OCI-LY3 (cell line): ENCODE results near the gene BRCA2.

Source experiments
- H2AFZ ChIP-seq: fragments of 200-600, 300-600 bp; shearing (Covaris generic); 2 replicates; pipeline ENCODE4 v1.6.0; 2014; ENCODE audit warnings: antibody characterized with exemption, low read depth, low read length
- H3K27ac ChIP-seq: fragments of 200-600, 300-600 bp; sonication (generic); 2 replicates; pipeline ENCODE4 v1.5.1; 2014; ENCODE audit warnings: mild to moderate bottlenecking, low read length, moderate library complexity, mixed read lengths
- H3K27me3 ChIP-seq: fragments of 200-600, 300-600 bp; sonication (generic); 2 replicates; pipeline ENCODE4 v1.6.1; 2014; ENCODE audit warnings: low read depth, low read length, mixed read lengths
- H3K36me3 ChIP-seq: fragments of 200-600, 300-600 bp; sonication (generic); replicated peaks from 2 replicates; pipeline ENCODE3; 2014; ENCODE audit warnings: low read depth, low read length, mixed read lengths
- H3K4me1 ChIP-seq: fragments of 300-600, 200-600 bp; sonication (generic); 2 replicates; pipeline ENCODE4 v1.6.1; 2014; ENCODE audit warnings: low read length, mixed read lengths
- H3K4me2 ChIP-seq: fragments of 200-600, 300-600 bp; sonication (generic); 2 replicates; pipeline ENCODE4 v1.6.1; 2014; ENCODE audit warnings: low read length, mixed read lengths
- H3K4me3 ChIP-seq: fragments of 300-600, 200-600 bp; sonication (generic); 2 replicates; pipeline ENCODE4 v1.5.1; 2014; ENCODE audit warnings: antibody characterized with exemption, mild to moderate bottlenecking, low read length, moderate library complexity
- H3K79me2 ChIP-seq: fragments of 300-600, 200-600 bp; shearing (Covaris generic); 2 replicates; pipeline ENCODE4 v1.6.1; 2014; ENCODE audit warnings: mild to moderate bottlenecking, low read length, mixed read lengths
- H3K9ac ChIP-seq: fragments of 300-600, 200-600 bp; shearing (Covaris generic); 2 replicates; pipeline ENCODE4 v1.6.0; 2014; ENCODE audit warnings: mild to moderate bottlenecking, low read length, moderate library complexity
- H3K9me3 ChIP-seq: fragments of 200-600, 300-600 bp; shearing (Covaris generic); 2 replicates; pipeline ENCODE4 v1.6.1; 2014; ENCODE audit warnings: low read length, mixed read lengths; ENCODE audit not compliant: insufficient read depth
- H4K20me1 ChIP-seq: fragments of 200-600, 300-600 bp; sonication (generic); 2 replicates; pipeline ENCODE4 v1.6.1; 2016; ENCODE audit warnings: low read length, mixed read lengths; ENCODE audit not compliant: insufficient read depth
- EZH2phosphoT487 ChIP-seq: fragments of 200-600 bp; shearing (Covaris generic); IDR thresholded peaks from 2 replicates; pipeline ENCODE4 v1.6.1; 2018; ENCODE audit warnings: antibody characterized with exemption, mixed run types, low read depth
- TF ChIP-seq, protein P1 (sequence below): fragments of 200-600, 300-600 bp; sonication (generic); IDR thresholded peaks from 2 replicates; pipeline ENCODE4 v1.5.1; 2014; ENCODE audit warnings: antibody characterized with exemption, low read length, low read depth

Gene BRCA2

DNA sequence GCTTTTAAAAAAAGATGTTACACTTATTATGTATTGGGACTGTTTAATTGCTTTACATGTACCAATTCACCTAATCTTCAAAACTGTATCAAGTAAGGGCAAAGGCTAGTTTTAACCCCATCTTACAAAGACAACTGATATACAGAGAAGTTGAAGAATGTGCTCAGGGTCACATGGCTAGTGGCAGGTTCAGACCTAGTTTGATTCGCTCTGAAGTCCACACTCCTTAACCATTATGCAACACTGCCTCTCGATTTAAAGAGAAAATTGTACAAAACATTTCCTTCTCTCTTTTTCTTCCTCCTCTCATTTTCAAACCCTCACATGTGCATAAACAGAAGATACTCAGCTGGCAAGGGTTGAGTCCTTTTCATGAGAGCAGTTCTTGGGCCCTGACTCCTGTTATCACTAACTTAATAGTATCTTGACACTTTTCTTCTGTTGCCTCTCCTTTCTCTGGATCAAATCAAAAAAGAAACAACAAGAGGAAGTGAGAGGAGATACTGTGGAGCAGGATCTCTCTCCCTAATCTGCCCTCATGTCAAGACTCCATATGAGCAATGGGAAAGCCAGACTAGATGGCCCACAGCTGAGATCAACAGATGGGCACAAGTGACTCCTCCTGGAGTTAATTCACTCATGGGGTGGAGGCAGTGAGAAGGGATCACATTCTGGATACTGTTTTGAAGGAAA lies 131.6 kb downstream of the BRCA2 start:
- H3K36me3 ChIP-seq: no peaks in the 10 kb centered on the region
- H4K20me1 ChIP-seq: no peaks in the 10 kb centered on the region
- H3K9ac ChIP-seq: no peak overlapping the region
- TF ChIP-seq, protein P1, sequence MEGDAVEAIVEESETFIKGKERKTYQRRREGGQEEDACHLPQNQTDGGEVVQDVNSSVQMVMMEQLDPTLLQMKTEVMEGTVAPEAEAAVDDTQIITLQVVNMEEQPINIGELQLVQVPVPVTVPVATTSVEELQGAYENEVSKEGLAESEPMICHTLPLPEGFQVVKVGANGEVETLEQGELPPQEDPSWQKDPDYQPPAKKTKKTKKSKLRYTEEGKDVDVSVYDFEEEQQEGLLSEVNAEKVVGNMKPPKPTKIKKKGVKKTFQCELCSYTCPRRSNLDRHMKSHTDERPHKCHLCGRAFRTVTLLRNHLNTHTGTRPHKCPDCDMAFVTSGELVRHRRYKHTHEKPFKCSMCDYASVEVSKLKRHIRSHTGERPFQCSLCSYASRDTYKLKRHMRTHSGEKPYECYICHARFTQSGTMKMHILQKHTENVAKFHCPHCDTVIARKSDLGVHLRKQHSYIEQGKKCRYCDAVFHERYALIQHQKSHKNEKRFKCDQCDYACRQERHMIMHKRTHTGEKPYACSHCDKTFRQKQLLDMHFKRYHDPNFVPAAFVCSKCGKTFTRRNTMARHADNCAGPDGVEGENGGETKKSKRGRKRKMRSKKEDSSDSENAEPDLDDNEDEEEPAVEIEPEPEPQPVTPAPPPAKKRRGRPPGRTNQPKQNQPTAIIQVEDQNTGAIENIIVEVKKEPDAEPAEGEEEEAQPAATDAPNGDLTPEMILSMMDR: no peak
- H3K4me2 ChIP-seq: no peak overlapping the region
- H3K9me3 ChIP-seq: no peaks in the 10 kb centered on the region
- no peaks in the 10 kb centered on the region for H3K79me2 ChIP-seq
- H3K27me3 ChIP-seq: no peaks in the 10 kb centered on the region
- peaks cover 28% of the 10 kb centered on the region for H3K4me1 ChIP-seq
- no peak overlapping the region for H2AFZ ChIP-seq
- no peak overlapping the region for H3K4me3 ChIP-seq
- H3K27ac ChIP-seq: no peak overlapping the region

DNA sequence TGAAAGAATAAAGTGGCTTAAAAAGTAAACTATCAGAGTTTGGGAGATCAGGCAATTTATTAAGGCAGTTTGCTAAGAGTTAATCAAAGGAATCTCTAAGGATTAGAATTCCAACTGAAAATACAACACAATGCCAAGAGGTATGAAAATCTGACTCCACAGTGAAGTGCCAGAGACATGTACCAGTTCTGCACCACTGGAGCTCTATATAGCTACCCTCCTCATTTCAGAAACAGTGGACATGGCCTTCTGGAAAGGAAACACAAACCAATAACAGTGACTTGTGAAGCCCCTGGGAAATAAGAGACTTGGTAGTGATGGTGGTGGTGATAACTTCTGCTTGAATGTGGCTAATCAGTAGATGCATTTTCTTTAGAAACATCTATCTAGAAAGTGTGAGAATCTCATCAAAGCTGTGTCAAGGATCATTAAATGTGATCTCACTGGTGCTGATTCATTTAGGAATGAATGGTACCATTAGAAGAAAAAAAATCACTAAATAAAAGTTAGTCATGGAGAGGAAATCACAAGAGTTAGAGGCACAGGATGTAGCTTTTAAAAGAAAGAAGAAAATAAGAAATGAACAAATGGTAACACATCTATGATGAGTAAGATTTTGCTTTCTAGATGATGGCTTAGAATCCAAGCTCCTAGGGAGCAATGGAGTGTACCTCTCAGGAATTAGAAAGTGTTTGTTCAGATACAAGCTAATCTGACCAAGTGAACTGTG lies 132.8 kb downstream of the BRCA2 start:
- Histone ChIP-seq H3K4me1 (peaks cover 21% of the 10 kb centered on the region), H3K27ac (no peak overlapping the region), H3K4me2 (no peak overlapping the region), H3K36me3 (no peaks in the 10 kb centered on the region), H2AFZ (no peak overlapping the region), H3K9me3 (no peaks in the 10 kb centered on the region), H4K20me1 (no peaks in the 10 kb centered on the region), H3K79me2 (no peaks in the 10 kb centered on the region), H3K9ac (no peak overlapping the region), H3K4me3 (no peak overlapping the region), H3K27me3 (no peaks in the 10 kb centered on the region)
- TF ChIP-seq, protein P1: no peak
- TF ChIP-seq EZH2phosphoT487: no peak

DNA sequence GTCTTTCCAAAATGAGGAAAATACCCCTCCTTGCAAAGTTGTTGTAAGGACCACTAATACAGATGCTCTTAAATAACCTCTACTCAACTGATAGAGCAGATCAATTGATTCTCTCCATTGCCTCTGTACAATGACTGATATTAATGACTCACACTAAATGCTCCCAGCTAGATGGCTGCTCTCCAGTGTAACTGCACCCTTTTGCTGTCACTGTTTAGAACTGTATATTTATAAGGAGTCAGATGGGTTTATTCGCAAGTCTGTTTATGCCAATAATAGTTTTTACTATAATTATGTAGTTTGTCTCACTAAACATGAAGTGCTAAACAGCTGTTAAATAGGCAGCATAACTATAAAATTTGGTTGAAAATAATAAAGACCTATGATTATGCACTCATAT lies 133.7 kb downstream of the BRCA2 start:
- H2AFZ ChIP-seq: no peak overlapping the region
- H3K36me3 ChIP-seq: no peaks in the 10 kb centered on the region
- H3K27me3 ChIP-seq: no peaks in the 10 kb centered on the region
- no peaks in the 10 kb centered on the region for H4K20me1 ChIP-seq
- TF ChIP-seq, protein P1: no peak
- TF ChIP-seq EZH2phosphoT487: no peak
- H3K79me2 ChIP-seq: no peaks in the 10 kb centered on the region
- H3K4me1 ChIP-seq: peaks cover 12% of the 10 kb centered on the region
- no peak overlapping the region for H3K27ac ChIP-seq
- no peaks in the 10 kb centered on the region for H3K9me3 ChIP-seq
- no peak overlapping the region for H3K4me2 ChIP-seq
- no peak overlapping the region for H3K9ac ChIP-seq
- no peak overlapping the region for H3K4me3 ChIP-seq
